Measurements from ENCODE around the gene CCPG1.
A peak's percentile ranks its signal among the peaks of the same experiment; 100 is the strongest.

The CCPG1 gene

DNA sequence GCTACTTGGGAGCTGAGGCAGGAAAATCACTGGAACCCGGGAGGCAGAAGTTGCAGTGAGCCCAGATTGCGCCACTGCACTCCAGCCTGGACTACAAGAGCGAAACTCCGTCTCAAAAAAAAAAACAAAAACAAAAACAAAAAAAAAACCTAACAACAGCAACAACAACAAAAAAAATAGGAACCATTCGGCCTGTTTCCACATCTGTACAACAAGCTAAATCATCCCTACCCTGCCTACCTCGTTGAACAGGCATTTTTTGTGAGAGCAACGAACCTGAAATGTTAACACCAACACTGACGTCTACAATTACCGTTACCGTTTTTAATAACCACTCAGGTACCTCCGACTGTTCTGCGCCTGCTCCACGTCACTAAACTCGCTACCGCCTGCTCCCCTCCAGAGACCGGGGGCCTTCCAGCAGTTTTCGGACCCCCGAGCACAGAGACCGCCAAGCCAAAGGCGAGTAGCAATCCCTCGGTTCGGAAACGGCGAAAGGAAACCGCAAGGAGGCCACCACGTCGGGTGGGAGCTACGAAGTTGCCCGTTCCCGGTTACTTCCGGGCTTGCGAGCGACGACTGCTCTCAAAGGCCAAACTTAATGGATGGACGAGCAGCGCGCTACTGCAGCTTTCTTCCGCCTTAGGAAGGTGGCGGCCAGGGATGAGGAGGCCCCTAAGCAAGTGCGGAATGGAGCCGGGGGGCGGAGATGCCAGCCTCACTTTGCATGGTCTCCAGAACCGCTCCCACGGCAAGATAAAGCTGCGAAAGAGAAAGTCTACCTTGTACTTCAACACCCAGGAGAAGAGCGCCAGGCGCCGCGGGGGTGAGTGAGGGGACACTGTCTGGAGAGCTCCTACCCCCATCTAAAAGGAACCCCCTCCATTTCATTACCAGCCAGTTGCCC is 89.3 kb downstream of the CCPG1 start, which contains the start of the genes PIGB and PIGBOS1 (continued):
- TF ChIP-seq, protein P1, sequence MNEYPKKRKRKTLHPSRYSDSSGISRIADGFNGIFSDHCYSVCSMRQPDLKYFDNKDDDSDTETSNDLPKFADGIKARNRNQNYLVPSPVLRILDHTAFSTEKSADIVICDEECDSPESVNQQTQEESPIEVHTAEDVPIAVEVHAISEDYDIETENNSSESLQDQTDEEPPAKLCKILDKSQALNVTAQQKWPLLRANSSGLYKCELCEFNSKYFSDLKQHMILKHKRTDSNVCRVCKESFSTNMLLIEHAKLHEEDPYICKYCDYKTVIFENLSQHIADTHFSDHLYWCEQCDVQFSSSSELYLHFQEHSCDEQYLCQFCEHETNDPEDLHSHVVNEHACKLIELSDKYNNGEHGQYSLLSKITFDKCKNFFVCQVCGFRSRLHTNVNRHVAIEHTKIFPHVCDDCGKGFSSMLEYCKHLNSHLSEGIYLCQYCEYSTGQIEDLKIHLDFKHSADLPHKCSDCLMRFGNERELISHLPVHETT (tag by site-specific recombination; IDR thresholded peaks at IDR 0.05): no peak
- TF ChIP-seq, protein P2, sequence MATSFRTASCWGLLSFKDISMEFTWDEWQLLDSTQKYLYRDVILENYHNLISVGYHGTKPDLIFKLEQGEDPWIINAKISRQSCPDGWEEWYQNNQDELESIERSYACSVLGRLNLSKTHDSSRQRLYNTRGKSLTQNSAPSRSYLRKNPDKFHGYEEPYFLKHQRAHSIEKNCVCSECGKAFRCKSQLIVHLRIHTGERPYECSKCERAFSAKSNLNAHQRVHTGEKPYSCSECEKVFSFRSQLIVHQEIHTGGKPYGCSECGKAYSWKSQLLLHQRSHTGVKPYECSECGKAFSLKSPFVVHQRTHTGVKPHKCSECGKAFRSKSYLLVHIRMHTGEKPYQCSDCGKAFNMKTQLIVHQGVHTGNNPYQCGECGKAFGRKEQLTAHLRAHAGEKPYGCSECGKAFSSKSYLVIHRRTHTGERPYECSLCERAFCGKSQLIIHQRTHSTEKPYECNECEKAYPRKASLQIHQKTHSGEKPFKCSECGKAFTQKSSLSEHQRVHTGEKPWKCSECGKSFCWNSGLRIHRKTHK (tag by site-specific recombination; IDR thresholded peaks at IDR 0.05): no peak
- TF ChIP-seq ZNF623 (tag by site-specific recombination; IDR thresholded peaks at IDR 0.05): no peak
- TF ChIP-seq, protein P3, sequence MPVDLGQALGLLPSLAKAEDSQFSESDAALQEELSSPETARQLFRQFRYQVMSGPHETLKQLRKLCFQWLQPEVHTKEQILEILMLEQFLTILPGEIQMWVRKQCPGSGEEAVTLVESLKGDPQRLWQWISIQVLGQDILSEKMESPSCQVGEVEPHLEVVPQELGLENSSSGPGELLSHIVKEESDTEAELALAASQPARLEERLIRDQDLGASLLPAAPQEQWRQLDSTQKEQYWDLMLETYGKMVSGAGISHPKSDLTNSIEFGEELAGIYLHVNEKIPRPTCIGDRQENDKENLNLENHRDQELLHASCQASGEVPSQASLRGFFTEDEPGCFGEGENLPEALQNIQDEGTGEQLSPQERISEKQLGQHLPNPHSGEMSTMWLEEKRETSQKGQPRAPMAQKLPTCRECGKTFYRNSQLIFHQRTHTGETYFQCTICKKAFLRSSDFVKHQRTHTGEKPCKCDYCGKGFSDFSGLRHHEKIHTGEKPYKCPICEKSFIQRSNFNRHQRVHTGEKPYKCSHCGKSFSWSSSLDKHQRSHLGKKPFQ (tag by site-specific recombination; IDR thresholded peaks at IDR 0.05): no peak
- no peak for TF ChIP-seq ZNF19 (tag by site-specific recombination; IDR thresholded peaks at IDR 0.05; ENCODE audit: low read depth)
- TF ChIP-seq ZNF214 (tag by site-specific recombination; IDR thresholded peaks at IDR 0.05; ENCODE audit: borderline replicate concordance): no peak
- no peak for TF ChIP-seq ZNF571 (tag by site-specific recombination; IDR thresholded peaks at IDR 0.05)
- TF ChIP-seq ZIC2 (tag by site-specific recombination; IDR thresholded peaks at IDR 0.05): 0 out of 2 replicates have a peak, but pooled peaks have one; percentile 5
- TF ChIP-seq ZNF473 (tag by site-specific recombination; IDR thresholded peaks at IDR 0.05): no peak
- peak; percentile 78; the same call in 1 of the 2 replicates for TF ChIP-seq ZNF600 (tag by site-specific recombination; IDR thresholded peaks at IDR 0.05)
- TF ChIP-seq ZNF155 (tag by site-specific recombination; IDR thresholded peaks at IDR 0.05): no peak
- TF ChIP-seq RBAK (tag by site-specific recombination; IDR thresholded peaks at IDR 0.05): no peak
- no peak for TF ChIP-seq ZNF354C (tag by site-specific recombination; IDR thresholded peaks at IDR 0.05; ENCODE audit: borderline replicate concordance, low read depth)
- TF ChIP-seq ZNF133 (tag by site-specific recombination; IDR thresholded peaks at IDR 0.05): no peak
- no peak for TF ChIP-seq ZNF785 (tag by site-specific recombination; IDR thresholded peaks at IDR 0.05)
- TF ChIP-seq, protein P4, sequence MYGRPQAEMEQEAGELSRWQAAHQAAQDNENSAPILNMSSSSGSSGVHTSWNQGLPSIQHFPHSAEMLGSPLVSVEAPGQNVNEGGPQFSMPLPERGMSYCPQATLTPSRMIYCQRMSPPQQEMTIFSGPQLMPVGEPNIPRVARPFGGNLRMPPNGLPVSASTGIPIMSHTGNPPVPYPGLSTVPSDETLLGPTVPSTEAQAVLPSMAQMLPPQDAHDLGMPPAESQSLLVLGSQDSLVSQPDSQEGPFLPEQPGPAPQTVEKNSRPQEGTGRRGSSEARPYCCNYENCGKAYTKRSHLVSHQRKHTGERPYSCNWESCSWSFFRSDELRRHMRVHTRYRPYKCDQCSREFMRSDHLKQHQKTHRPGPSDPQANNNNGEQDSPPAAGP (tag by site-specific recombination; IDR thresholded peaks at IDR 0.05): no peak
- TF ChIP-seq, protein P5, sequence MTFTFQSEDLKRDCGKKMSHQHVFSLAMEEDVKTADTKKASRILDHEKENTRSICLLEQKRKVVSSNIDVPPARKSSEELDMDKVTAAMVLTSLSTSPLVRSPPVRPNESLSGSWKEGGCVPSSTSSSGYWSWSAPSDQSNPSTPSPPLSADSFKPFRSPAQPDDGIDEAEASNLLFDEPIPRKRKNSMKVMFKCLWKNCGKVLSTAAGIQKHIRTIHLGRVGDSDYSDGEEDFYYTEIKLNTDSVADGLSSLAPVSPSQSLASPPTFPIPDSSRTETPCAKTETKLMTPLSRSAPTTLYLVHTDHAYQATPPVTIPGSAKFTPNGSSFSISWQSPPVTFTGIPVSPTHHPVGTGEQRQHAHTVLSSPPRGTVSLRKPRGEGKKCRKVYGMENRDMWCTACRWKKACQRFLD (tag by site-specific recombination; IDR thresholded peaks at IDR 0.05): no peak
- peak; percentile 77 for TF ChIP-seq ZEB2 (tag by site-specific recombination; IDR thresholded peaks at IDR 0.05)
- TF ChIP-seq ZNF530 (tag by site-specific recombination; IDR thresholded peaks at IDR 0.05; ENCODE audit: low read depth): no peak
- TF ChIP-seq, protein P6, sequence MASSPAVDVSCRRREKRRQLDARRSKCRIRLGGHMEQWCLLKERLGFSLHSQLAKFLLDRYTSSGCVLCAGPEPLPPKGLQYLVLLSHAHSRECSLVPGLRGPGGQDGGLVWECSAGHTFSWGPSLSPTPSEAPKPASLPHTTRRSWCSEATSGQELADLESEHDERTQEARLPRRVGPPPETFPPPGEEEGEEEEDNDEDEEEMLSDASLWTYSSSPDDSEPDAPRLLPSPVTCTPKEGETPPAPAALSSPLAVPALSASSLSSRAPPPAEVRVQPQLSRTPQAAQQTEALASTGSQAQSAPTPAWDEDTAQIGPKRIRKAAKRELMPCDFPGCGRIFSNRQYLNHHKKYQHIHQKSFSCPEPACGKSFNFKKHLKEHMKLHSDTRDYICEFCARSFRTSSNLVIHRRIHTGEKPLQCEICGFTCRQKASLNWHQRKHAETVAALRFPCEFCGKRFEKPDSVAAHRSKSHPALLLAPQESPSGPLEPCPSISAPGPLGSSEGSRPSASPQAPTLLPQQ (tag by site-specific recombination; IDR thresholded peaks at IDR 0.05): peak; percentile 43; the same call in 1 of the 2 replicates
- TF ChIP-seq ZNF394 (tag by site-specific recombination; IDR thresholded peaks at IDR 0.05; ENCODE audit: borderline replicate concordance): peak; percentile 52; the same call in 1 of the 2 replicates
- TF ChIP-seq SCRT2 (tag by site-specific recombination; IDR thresholded peaks at IDR 0.05): no peak
- TF ChIP-seq HOXD13 (CRISPR knock-in tag; IDR thresholded peaks at IDR 0.05; ENCODE audit: borderline replicate concordance): no peak
- TF ChIP-seq YY1 (tag by site-specific recombination; IDR thresholded peaks at IDR 0.05): 0 out of 2 replicates have a peak, but pooled peaks have one; percentile 35
- peak; percentile 46 for TF ChIP-seq ZBTB21 (tag by site-specific recombination; IDR thresholded peaks at IDR 0.05)
- TF ChIP-seq ZNF521 (tag by site-specific recombination; IDR thresholded peaks at IDR 0.05): no peak
- no peak for TF ChIP-seq ZNF747 (tag by site-specific recombination; IDR thresholded peaks at IDR 0.05)
- 0 out of 2 replicates have a peak, but pooled peaks have one; percentile 25 for TF ChIP-seq ZNF366 (tag by site-specific recombination; conservative IDR thresholded peaks at IDR 0.05)
- no peak for TF ChIP-seq ZNF621 (tag by site-specific recombination; IDR thresholded peaks at IDR 0.05)
- no peak for TF ChIP-seq HOXC10 (CRISPR knock-in tag; IDR thresholded peaks at IDR 0.05)
- TF ChIP-seq ZNF16 (tag by site-specific recombination; IDR thresholded peaks at IDR 0.05; ENCODE audit: low read depth): no peak
- no peak for TF ChIP-seq ZNF585B (tag by site-specific recombination; IDR thresholded peaks at IDR 0.05)
- no peak for TF ChIP-seq ZNF792 (tag by site-specific recombination; IDR thresholded peaks at IDR 0.05)
